Calu3 (cell line): ENCODE results near the gene KRTAP19-5. TPM values are rescaled to one million over a fixed set of nuclear protein-coding genes. Genes with fewer than 3 reads are reported as not detected.

Experiments
- BruUV-seq: library from RNA; stranded (reverse); fragments of 400-500 nt; replicated peaks from 2 replicates; lab custom pipeline; 2021; lab: Mats Ljungman, UMichigan
- CTCF ChIA-PET: fragments of 300-600 bp; sonication (Branson Sonifier 250); formaldehyde crosslinking; loops from one replicate; lab custom pipeline; 2022; ENCODE audit warnings: antibody characterized with exemption; lab: Charles Lee
- DNase-seq: peaks from one replicate; pipeline ENCODE4 v3.0.0; 2022
- H3K27ac Mint-ChIP-seq: one replicate; pipeline ENCODE4 v1.8.0; 2022; ENCODE audit warnings: mixed read lengths; ENCODE audit not compliant: unreplicated experiment
- H3K27me3 Mint-ChIP-seq: one replicate; pipeline ENCODE4 v1.8.0; 2022; ENCODE audit warnings: mixed read lengths; ENCODE audit not compliant: unreplicated experiment
- H3K36me3 Mint-ChIP-seq: one replicate; pipeline ENCODE4 v1.8.0; 2022; ENCODE audit warnings: mild to moderate bottlenecking, moderate library complexity, mixed read lengths; ENCODE audit not compliant: insufficient read depth, unreplicated experiment
- H3K4me1 Mint-ChIP-seq: one replicate; pipeline ENCODE4 v1.8.0; 2022; ENCODE audit warnings: mild to moderate bottlenecking, low read depth, mixed read lengths; ENCODE audit not compliant: unreplicated experiment
- H3K4me3 Mint-ChIP-seq: one replicate; pipeline ENCODE4 v1.8.0; 2022; ENCODE audit warnings: mild to moderate bottlenecking, low read depth, moderate library complexity, mixed read lengths; ENCODE audit not compliant: unreplicated experiment
- H3K9me3 Mint-ChIP-seq: one replicate; pipeline ENCODE4 v1.8.0; 2022; ENCODE audit warnings: low read depth, mixed read lengths; ENCODE audit not compliant: unreplicated experiment
- intact Hi-C: fragments of 100-400 bp; cut with micrococcal nuclease; formaldehyde crosslinking; loops from one replicate; pipeline ENCODE4 v1.10.0; 2022; ENCODE audit not compliant: unreplicated experiment
- total RNA-seq: library from RNA; stranded (reverse); gene quantifications from 2 replicates; pipeline ENCODE4 v1.2.3, GENCODE V29; 2022
- TF ChIP-seq, protein P1 (sequence below): fragments of 200-600 bp; IDR thresholded peaks from one replicate; pipeline ENCODE4 v1.8.0; 2022; ENCODE audit warnings: antibody characterized with exemption; ENCODE audit not compliant: unreplicated experiment

KRTAP19-5 gene
- total RNA-seq, 1 experiment from 2014 or later: not detected

DNA sequence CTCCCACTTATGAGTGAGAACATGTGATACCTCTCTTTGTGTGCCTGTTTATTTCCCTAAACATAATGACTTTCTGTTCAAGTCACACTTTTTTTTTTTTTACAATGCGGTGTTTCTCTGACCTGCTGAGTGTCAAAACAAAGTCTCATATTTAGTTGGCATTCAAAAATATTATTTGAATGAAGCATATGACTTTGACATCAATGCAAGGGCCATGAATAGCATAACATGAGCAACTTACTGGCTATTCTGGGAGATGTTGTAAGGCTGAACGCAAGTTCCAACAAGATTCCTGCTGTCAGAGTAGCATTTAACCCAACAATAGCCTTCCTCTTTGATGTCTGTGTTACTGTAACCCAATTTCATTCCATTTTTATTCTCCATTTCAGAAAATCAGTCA, 19.8 kb downstream of the KRTAP19-5 start:
- no peak for DNase-seq
- Mint-ChIP-seq H3K27ac (no peak overlapping the region), H3K4me3 (no peak overlapping the region), H3K9me3 (peaks cover 9% of the 10 kb centered on the region), H3K4me1 (no peaks in the 10 kb centered on the region), H3K27me3 (no peaks in the 10 kb centered on the region), H3K36me3 (no peaks in the 10 kb centered on the region)
- no TSS peak for BruUV-seq
- intact Hi-C loops: no loop called here
- CTCF ChIA-PET: no interaction called here
- TF ChIP-seq, protein P1, sequence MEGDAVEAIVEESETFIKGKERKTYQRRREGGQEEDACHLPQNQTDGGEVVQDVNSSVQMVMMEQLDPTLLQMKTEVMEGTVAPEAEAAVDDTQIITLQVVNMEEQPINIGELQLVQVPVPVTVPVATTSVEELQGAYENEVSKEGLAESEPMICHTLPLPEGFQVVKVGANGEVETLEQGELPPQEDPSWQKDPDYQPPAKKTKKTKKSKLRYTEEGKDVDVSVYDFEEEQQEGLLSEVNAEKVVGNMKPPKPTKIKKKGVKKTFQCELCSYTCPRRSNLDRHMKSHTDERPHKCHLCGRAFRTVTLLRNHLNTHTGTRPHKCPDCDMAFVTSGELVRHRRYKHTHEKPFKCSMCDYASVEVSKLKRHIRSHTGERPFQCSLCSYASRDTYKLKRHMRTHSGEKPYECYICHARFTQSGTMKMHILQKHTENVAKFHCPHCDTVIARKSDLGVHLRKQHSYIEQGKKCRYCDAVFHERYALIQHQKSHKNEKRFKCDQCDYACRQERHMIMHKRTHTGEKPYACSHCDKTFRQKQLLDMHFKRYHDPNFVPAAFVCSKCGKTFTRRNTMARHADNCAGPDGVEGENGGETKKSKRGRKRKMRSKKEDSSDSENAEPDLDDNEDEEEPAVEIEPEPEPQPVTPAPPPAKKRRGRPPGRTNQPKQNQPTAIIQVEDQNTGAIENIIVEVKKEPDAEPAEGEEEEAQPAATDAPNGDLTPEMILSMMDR: no peak

DNA sequence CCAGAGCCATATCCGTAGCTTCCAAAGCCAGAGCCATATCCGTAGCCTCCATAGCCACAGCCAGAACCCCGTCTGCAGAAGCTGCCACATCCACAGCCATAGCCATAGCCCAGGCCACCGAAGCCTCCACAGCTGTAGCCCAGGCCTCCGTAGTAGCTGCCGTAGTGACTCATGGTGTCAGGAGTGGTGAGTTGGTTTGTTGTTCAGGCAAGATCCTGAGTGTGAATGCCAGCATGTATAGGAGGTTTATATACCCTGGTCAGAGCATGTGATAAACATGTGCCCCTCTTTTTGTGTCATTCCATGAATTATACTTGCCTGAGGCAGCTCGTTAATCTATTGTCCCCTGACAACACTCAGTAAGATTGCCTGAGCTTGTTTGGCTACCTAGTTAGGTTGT, 21.8 kb downstream of the KRTAP19-5 start, which contains the start of gene KRTAP19-1:
Gene KRTAP19-1, minus strand, starts transcription at position 223 of the 400 bp plus-strand sequence. Its CDS starts 50 bp downstream, at position 173.
- Mint-ChIP-seq H3K27me3 (no peaks in the 10 kb centered on the region), H3K4me3 (no peak within 1 kb of the TSS), H3K36me3 (no peaks in the 10 kb centered on the region), H3K4me1 (no peaks in the 10 kb centered on the region), H3K27ac (no peak within 1 kb of the TSS), H3K9me3 (peaks cover 15% of the 10 kb centered on the region)
- TF ChIP-seq, protein P1: no peak
- CTCF ChIA-PET: no interaction called here
- BruUV-seq: no TSS peak
- intact Hi-C loops: no loop called here
- DNase-seq: no peak

DNA sequence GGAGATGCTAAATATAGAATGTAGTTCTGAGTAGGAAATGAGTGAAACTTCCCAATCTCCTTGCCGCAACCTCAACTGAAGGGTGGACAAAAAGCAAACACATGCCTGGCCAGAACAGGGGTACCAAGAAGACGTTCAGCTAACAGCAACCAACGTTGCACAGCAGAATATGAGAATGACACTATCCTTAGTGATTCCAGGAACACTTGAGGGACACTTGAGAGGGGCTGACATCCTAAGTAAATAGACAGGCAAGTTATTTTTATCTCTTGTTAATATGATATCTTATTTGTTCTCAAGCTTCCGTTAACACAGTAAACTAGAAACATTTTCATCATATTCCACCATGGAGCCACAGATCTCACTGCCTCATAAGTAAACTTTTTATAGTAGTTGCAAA, 22.7 kb downstream of the KRTAP19-5 start:
- Mint-ChIP-seq H3K36me3 (no peaks in the 10 kb centered on the region), H3K27ac (no peak overlapping the region), H3K4me1 (no peaks in the 10 kb centered on the region), H3K9me3 (peaks cover 15% of the 10 kb centered on the region), H3K4me3 (no peak overlapping the region), H3K27me3 (no peaks in the 10 kb centered on the region)
- DNase-seq: no peak
- TF ChIP-seq, protein P1: no peak
- CTCF ChIA-PET: no interaction called here
- intact Hi-C loops: no loop called here
- no TSS peak for BruUV-seq

DNA sequence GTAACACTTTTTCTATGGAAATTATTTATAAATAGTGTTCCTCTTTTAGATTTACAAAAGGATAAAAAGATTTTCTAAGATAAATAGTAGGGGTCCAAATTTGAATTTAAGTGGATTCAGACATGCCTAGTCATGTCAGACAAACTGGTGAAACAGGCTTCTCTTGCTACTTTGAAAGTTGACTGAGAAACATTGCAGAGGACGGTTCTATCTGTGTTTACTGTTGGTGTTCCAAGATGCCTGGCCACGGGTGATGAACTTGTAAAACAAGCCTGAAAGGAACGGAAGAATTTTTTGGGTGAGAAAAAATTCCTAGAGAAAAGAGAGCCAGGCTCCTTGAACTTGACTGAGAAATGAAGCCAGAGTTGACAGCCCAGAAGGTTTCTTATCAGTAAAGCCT, 23.9 kb downstream of the KRTAP19-5 start:
- no peak overlapping the region for H3K4me3 Mint-ChIP-seq
- H3K27me3 Mint-ChIP-seq: no peaks in the 10 kb centered on the region
- no peaks in the 10 kb centered on the region for H3K36me3 Mint-ChIP-seq
- no peaks in the 10 kb centered on the region for H3K4me1 Mint-ChIP-seq
- no peak for DNase-seq
- BruUV-seq: no TSS peak
- peak overlapping the region; percentile 43 for H3K27ac Mint-ChIP-seq
- intact Hi-C loops: no loop called here
- CTCF ChIA-PET: no interaction called here
- TF ChIP-seq, protein P1: no peak
- peaks cover 15% of the 10 kb centered on the region for H3K9me3 Mint-ChIP-seq
